RWPE2 (cell line): ENCODE data around the gene DEDD2.

Source experiments
- ATAC-seq: fragments of 200-7000 bp; cut with Tn5 transposase; 3 replicates; pipeline ENCODE4 v1.9.1; 2021; ENCODE audit warnings: low read depth
- DNase-seq: peaks from one replicate; pipeline ENCODE4 v3.0.0-alpha.2; 2020; ENCODE audit warnings: low spot score
- H3K27ac ChIP-seq: fragments of 450-650 bp; 2 replicates; pipeline ENCODE4 v1.5.1; 2017; ENCODE audit warnings: mild to moderate bottlenecking; ENCODE audit not compliant: poor library complexity, severe bottlenecking
- H3K27me3 ChIP-seq: fragments of 250-450 bp; sonication (Bioruptor Pico); 2 replicates; pipeline ENCODE4 v1.5.1; 2021; ENCODE audit warnings: mild to moderate bottlenecking, moderate library complexity; ENCODE audit not compliant: insufficient read depth, poor library complexity, severe bottlenecking
- H3K36me3 ChIP-seq: fragments of 250-450 bp; sonication (Bioruptor Pico); 2 replicates; pipeline ENCODE4 v1.5.1; 2020; ENCODE audit warnings: low read depth, mild to moderate bottlenecking, moderate library complexity
- H3K4me1 ChIP-seq: fragments of 250-450 bp; sonication (Bioruptor Pico); 2 replicates; pipeline ENCODE4 v1.5.1; 2021; ENCODE audit warnings: mild to moderate bottlenecking, moderate library complexity; ENCODE audit not compliant: insufficient read depth, poor library complexity, severe bottlenecking
- H3K4me3 ChIP-seq: fragments of 250-450 bp; sonication (Bioruptor Pico); 2 replicates; pipeline ENCODE4 v1.5.1; 2021; ENCODE audit warnings: mild to moderate bottlenecking, moderate library complexity; ENCODE audit not compliant: severe bottlenecking
- H3K9me3 ChIP-seq: fragments of 250-450 bp; sonication (Bioruptor Pico); 2 replicates; pipeline ENCODE4 v1.5.1; 2021; ENCODE audit warnings: mild to moderate bottlenecking, moderate library complexity; ENCODE audit not compliant: severe bottlenecking
- TF ChIP-seq, protein P1 (sequence below): fragments of 450-650 bp; IDR thresholded peaks from one replicate; pipeline ENCODE4 v1.5.1; 2017; ENCODE audit warnings: mild to moderate bottlenecking, moderate library complexity; ENCODE audit not compliant: poor library complexity, severe bottlenecking

DEDD2 gene

DNA sequence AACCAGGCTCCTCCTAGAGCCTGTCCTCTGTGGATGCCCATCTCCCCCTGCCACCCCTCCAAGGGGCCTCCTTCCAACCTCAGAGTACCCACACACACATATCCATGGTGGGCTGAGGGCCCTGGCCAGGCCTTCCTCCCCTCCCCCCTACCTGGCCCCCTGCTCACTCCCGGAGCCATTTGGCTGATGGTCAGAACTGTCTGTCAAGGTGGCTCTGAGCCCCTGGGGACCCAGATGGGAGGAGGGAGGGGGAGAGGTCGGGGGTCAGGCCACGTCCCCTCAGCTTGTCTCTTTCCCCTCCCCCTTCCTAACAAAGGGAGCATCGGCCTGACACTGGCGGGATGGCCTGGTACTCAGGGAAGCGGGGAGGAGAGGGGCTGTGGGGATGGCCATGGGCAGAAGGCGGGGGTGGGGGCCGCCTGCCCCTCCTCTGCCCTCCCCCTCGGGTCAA, 66.5 kb downstream of the DEDD2 start:
- Histone ChIP-seq H3K27me3 (peaks cover 13% of the 10 kb centered on the region), H3K36me3 (no peaks in the 10 kb centered on the region), H3K4me3 (no peak overlapping the region), H3K27ac (no peak overlapping the region), H3K9me3 (no peaks in the 10 kb centered on the region), H3K4me1 (no peaks in the 10 kb centered on the region)
- TF ChIP-seq, protein P1, sequence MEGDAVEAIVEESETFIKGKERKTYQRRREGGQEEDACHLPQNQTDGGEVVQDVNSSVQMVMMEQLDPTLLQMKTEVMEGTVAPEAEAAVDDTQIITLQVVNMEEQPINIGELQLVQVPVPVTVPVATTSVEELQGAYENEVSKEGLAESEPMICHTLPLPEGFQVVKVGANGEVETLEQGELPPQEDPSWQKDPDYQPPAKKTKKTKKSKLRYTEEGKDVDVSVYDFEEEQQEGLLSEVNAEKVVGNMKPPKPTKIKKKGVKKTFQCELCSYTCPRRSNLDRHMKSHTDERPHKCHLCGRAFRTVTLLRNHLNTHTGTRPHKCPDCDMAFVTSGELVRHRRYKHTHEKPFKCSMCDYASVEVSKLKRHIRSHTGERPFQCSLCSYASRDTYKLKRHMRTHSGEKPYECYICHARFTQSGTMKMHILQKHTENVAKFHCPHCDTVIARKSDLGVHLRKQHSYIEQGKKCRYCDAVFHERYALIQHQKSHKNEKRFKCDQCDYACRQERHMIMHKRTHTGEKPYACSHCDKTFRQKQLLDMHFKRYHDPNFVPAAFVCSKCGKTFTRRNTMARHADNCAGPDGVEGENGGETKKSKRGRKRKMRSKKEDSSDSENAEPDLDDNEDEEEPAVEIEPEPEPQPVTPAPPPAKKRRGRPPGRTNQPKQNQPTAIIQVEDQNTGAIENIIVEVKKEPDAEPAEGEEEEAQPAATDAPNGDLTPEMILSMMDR: no peak
- ATAC-seq (no peak), DNase-seq (no peak)

DNA sequence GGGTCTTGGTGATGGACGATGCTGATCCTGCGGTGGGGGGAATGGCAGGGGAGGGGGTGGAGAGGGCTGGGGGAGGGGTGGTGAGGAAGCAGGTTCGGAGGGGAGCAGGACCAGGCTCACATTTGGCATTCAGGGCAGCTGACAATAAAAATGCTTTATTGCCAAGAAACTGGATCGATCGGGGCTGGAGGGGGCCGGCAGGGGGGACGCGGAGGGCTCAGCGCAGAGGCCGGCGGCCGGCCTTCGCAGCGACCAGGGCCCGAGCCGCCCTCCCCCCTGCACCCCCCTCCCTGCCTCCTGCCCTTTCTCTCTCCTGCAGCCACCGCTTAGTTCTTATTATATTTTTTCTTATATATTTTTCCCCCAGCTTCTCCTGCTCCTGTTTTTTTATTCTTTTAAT, 67.1 kb downstream of the DEDD2 start:
- H3K4me1 ChIP-seq: no peaks in the 10 kb centered on the region
- peaks cover 9% of the 10 kb centered on the region for H3K27me3 ChIP-seq
- TF ChIP-seq, protein P1: no peak
- H3K27ac ChIP-seq: no peak overlapping the region
- no peak overlapping the region for H3K4me3 ChIP-seq
- no peak for ATAC-seq
- H3K36me3 ChIP-seq: no peaks in the 10 kb centered on the region
- no peaks in the 10 kb centered on the region for H3K9me3 ChIP-seq
- no peak for DNase-seq

DNA sequence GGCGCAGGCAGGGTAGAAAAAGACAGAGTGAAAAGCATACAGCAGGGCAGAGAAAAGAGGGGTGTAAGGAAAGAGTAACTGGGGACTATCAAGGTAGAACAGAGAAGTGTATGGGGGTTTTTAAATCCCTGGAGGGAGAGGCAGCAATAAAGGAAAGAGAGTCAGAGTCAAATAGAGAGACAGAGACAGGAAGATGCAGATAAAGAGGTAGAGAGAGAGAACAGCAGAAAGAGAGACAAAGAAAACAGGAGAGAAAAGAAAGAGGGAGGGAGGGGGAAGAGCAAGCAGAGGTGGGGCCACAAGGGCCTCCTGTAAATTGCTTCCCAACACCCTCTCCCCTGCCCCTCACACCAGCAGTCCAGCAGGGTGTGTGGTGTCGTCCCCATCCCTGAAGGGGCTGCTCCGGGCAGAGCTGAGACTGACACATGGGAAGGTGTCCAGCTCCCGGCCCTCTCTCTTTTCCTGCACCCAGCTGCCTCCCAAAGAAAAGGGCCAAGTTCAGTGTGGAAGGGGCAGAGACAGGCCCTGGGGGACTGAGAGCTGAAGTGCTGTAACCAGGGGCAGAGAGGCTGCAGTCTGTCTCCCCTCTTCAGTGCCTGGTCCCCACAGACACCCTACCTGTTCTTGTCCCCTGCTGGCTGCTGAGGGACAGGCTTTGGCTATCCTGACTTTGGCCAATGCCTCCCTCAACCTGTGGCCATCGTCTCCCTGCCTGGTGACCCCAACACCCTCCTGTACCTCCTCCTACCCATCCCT, 67.9 kb downstream of the DEDD2 start:
- H3K27me3 ChIP-seq: peaks cover 4% of the 10 kb centered on the region
- ATAC-seq (no peak), DNase-seq (no peak)
- H3K9me3 ChIP-seq: no peaks in the 10 kb centered on the region
- H3K4me3 ChIP-seq: no peak overlapping the region
- H3K36me3 ChIP-seq: no peaks in the 10 kb centered on the region
- TF ChIP-seq, protein P1: no peak
- no peak overlapping the region for H3K27ac ChIP-seq
- H3K4me1 ChIP-seq: no peaks in the 10 kb centered on the region
